ENCODE measurements around the gene CIT.
A peak's percentile ranks its signal among the peaks of the same experiment; 100 is the strongest.

CIT gene

DNA sequence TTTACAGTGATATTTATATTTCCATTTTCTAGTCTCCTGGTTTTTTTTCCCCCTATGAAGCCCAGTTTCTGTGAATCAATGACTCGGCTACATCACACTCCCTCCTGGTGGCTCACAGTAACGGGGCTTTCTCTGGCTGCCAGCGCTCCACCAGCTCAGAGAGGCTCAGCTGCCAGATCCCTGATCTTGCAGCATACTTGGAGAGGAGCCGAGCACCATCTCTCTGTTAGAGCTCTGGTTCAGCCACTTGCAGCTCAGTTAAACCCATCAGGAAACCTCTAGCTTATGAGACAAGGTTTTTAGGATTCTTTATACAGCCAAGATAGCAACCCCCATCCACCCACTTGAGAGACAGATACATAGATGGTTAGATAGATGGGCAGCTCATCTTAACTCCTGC, 74.6 kb downstream of the CIT start:
- CTCF ChIA-PET, result no interaction called here

DNA sequence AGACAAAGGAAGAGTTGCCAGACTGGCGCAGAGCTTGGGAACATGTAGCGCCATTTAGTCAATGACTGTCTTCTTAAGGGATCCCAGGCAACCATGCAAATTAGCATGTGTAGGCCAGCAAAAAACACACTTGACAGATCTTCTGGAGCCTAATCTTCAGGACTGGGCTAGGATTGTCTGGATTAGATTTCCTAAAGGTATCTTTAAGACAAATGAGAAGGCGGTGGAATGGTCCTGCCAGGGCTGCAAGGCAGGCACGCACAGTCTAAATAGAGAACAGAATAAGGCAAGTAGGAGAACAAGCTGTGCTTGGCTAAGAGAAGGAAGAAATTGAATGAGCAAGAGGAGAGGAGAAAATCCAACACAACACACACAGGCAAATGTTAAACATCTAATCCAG, 80.0 kb downstream of the CIT start:
- no peaks in the 10 kb centered on the region for H3K9me3 Mint-ChIP-seq
- no peaks in the 10 kb centered on the region for H3K27me3 Mint-ChIP-seq
- no peak overlapping the region for H3K4me3 Mint-ChIP-seq
- DNase-seq, result no peak
- CTCF ChIA-PET, result no interaction called here
- no peak overlapping the region for H3K27ac Mint-ChIP-seq
- H3K36me3 Mint-ChIP-seq, result peaks cover 23% of the 10 kb centered on the region
- H3K4me1 Mint-ChIP-seq, result no peaks in the 10 kb centered on the region

More for the DNA sequence above, 74.6 kb downstream of the CIT start:
- DNase-seq, result no peak
- no peaks in the 10 kb centered on the region for H3K27me3 Mint-ChIP-seq
- H3K27ac Mint-ChIP-seq, result no peak overlapping the region
- H3K4me1 Mint-ChIP-seq, result no peaks in the 10 kb centered on the region
- H3K36me3 Mint-ChIP-seq, result peaks cover 35% of the 10 kb centered on the region
- peaks cover 3% of the 10 kb centered on the region for H3K9me3 Mint-ChIP-seq
- H3K4me3 Mint-ChIP-seq, result no peak overlapping the region

DNA sequence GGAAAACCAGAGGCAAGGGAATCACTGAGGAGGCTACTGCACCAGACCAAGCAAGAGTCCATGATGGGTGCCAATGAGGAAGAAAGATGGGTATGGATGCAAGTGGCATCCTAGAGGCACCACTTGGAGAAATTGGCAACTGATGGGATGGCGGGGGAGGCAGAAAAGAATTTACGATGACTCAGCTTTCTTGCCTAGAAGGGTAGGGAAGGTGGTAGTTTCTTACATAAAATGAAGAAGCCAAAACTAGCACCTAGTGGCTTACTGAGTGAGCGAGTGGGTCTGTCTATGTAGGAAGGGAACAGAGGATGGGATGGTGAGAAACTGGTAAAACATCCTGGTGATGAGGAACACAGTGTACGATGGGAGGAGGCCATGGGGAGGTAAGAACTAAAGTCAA, 80.8 kb downstream of the CIT start:
- Mint-ChIP-seq H3K27me3 (no peaks in the 10 kb centered on the region), H3K4me1 (no peaks in the 10 kb centered on the region), H3K27ac (no peak overlapping the region), H3K4me3 (no peak overlapping the region), H3K9me3 (no peaks in the 10 kb centered on the region), H3K36me3 (peaks cover 23% of the 10 kb centered on the region)
- no peak for DNase-seq
- CTCF ChIA-PET, result no interaction called here

DNA sequence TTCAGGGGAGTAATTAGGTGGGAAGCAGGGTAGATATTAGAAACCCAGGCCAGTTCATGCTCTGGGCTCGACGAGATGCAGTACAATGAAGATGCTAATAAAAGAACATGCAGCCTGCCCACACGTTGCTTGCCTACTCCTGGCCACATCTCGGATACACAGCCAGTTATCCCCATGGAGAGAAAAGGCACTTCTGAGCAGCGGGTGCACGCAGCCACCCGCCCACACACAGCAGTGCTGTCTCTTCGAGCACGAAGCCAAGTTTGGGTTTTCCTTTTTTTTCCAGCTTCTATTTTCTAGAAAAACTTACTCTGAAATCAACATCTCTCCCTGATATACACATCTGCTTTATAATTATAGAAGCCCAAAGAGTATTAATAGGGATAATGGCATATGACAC, 85.7 kb downstream of the CIT start:
- H3K36me3 Mint-ChIP-seq, result peaks cover 34% of the 10 kb centered on the region
- no peaks in the 10 kb centered on the region for H3K27me3 Mint-ChIP-seq
- no peak for DNase-seq
- CTCF ChIA-PET, result no interaction called here
- H3K9me3 Mint-ChIP-seq, result no peaks in the 10 kb centered on the region
- no peak overlapping the region for H3K4me3 Mint-ChIP-seq
- H3K27ac Mint-ChIP-seq, result no peak overlapping the region
- no peaks in the 10 kb centered on the region for H3K4me1 Mint-ChIP-seq

GRCh38 chr12:119788786-119789185, 88.3 kb downstream of the CIT start:
- CTCF ChIA-PET, result no interaction called here
- no peak for DNase-seq
- Mint-ChIP-seq H3K27ac (no peak overlapping the region), H3K36me3 (peaks cover 48% of the 10 kb centered on the region), H3K9me3 (no peaks in the 10 kb centered on the region), H3K27me3 (no peaks in the 10 kb centered on the region), H3K4me3 (no peak overlapping the region), H3K4me1 (peaks cover 2% of the 10 kb centered on the region)

DNA sequence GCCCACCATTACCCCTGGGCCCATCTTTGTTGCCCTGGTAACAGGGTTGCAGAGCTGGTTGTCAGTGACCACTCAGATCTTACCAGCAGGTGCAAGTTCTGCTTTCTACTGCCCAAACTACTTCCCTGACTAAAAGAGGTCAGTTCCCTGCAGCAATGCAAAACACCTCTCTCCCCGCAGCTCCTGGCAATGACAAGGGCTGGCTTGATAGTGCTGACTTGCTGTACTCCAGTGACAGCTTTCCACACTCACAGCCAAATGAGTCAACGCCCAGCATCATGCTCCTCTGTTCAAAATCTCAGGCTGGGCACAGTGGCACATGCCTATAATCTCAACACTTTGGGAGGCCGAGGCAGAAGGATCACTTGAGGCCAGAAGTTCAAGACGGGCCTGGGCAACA, 90.6 kb downstream of the CIT start:
- Mint-ChIP-seq H3K36me3 (peaks cover 55% of the 10 kb centered on the region), H3K27ac (no peak overlapping the region), H3K9me3 (no peaks in the 10 kb centered on the region), H3K4me3 (no peak overlapping the region), H3K4me1 (peaks cover 2% of the 10 kb centered on the region), H3K27me3 (no peaks in the 10 kb centered on the region)
- DNase-seq, result no peak
- CTCF ChIA-PET, result no interaction called here

DNA sequence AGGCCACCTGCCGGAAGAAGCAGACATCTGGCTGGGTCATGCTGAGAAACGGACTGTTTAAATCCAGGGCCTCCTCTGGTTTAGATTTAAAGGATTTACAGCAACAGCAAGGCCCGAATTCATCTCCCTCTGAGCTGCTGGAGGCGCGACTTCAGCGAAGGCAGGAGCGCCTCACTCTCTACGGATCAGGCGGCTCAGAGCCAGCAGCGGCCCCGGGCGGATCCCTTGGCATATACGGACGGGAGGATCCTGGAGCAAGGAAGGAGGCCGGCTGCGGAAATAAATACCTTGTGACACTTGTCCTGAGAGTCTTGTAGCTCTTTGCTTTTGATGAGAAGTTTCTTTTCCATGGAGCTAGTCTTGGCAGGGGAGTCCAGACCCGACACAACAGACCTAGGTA, 92.4 kb downstream of the CIT start:
- H3K4me3 Mint-ChIP-seq, result no peak overlapping the region
- no peak for DNase-seq
- CTCF ChIA-PET, result interaction anchor here (0.9 kb wide), 1 partner anchor 9 kb away, joined by 3 read pairs; no protein-coding TSS in a partner anchor
- H3K9me3 Mint-ChIP-seq, result no peaks in the 10 kb centered on the region
- H3K27ac Mint-ChIP-seq, result no peak overlapping the region
- H3K27me3 Mint-ChIP-seq, result no peaks in the 10 kb centered on the region
- peaks cover 61% of the 10 kb centered on the region for H3K36me3 Mint-ChIP-seq
- peaks cover 2% of the 10 kb centered on the region for H3K4me1 Mint-ChIP-seq

GRCh38 chr12:119783787-119784186, 93.3 kb downstream of the CIT start:
- H3K27me3 Mint-ChIP-seq, result no peaks in the 10 kb centered on the region
- peaks cover 64% of the 10 kb centered on the region for H3K36me3 Mint-ChIP-seq
- no peaks in the 10 kb centered on the region for H3K9me3 Mint-ChIP-seq
- no peak for DNase-seq
- no peak overlapping the region for H3K27ac Mint-ChIP-seq
- peaks cover 2% of the 10 kb centered on the region for H3K4me1 Mint-ChIP-seq
- CTCF ChIA-PET, result no interaction called here
- no peak overlapping the region for H3K4me3 Mint-ChIP-seq

- H3K36me3 Mint-ChIP-seq, result peaks cover 69% of the 10 kb centered on the region
- no peak overlapping the region for H3K4me3 Mint-ChIP-seq
- no peak overlapping the region for H3K27ac Mint-ChIP-seq
- DNase-seq, result no peak
- H3K27me3 Mint-ChIP-seq, result no peaks in the 10 kb centered on the region
- H3K9me3 Mint-ChIP-seq, result no peaks in the 10 kb centered on the region
- H3K4me1 Mint-ChIP-seq, result peaks cover 2% of the 10 kb centered on the region
- CTCF ChIA-PET, result interaction anchor here (0.7 kb wide), 1 partner anchor 1338 kb away, joined by 4 read pairs; no protein-coding TSS in a partner anchor
Observed at GRCh38 chr12:119781804-119782203, 95.3 kb downstream of the CIT start.

DNA sequence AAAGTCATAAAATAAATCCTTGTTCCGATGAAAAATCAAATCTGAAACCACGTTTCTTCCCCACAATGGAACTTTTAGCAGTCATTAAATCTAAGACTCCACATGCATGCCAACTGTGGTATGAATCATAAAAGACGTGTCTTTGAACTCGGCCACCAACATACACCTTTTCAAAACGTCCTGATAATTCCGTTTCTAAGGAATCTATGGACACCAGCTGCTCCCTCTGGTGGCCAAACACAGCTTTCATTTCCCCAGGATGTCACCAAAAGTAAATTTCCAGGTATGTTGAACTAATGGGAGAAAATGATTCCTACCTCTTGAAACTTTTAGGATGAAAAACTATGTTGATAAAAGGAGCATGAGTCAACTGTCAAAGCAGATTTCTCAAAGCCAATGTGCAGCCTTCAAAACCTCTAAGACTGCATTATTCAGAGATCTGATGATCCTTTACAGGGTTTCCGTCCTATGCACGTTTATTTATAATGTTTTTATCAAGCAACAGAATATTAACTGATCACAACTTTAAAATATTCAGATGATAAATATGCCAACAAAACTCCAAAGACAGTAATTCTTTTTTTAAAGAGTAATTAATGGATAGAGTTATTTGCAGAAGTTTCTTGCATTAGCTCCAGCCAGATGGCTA, 96.2 kb downstream of the CIT start:
- no peak overlapping the region for H3K4me3 Mint-ChIP-seq
- H3K27ac Mint-ChIP-seq, result peak overlapping the region; percentile 60
- no peaks in the 10 kb centered on the region for H3K9me3 Mint-ChIP-seq
- CTCF ChIA-PET, result no interaction called here
- H3K27me3 Mint-ChIP-seq, result no peaks in the 10 kb centered on the region
- DNase-seq, result no peak
- H3K36me3 Mint-ChIP-seq, result peaks cover 68% of the 10 kb centered on the region
- peaks cover 2% of the 10 kb centered on the region for H3K4me1 Mint-ChIP-seq

DNA sequence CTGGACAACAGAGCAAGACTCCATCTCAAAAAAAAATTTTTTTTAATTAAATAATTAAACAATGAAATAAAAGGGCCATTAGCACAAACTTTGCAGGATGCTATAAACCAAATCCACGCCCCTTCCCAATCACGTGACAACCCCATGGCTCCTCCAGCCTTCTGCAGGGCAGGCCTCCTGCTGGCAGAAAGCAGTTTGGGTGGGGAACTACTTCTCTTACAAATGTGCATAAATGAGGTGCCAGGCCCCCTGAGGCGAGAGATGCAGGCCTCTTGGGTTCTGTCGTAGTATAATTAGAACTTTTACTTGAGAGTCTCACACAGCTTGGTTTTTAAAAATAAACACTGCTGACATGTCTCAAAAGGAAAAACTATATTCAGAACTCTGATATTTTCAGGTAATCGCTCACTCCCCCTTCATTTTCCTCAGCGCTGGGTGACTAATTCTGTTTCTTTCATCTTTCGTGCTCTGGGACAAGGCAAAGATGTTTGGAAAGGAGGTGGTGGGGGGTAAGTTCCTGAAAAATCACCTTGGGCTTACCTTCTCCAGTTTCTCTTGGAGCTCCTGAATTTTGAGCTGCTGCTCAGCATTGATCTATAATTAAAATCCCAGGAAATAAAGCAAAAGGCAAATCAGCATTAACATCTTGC, 101.7 kb downstream of the CIT start:
- CTCF ChIA-PET, result interaction anchor here (1.2 kb wide), 1 partner anchor 9 kb away, joined by 3 read pairs; no protein-coding TSS in a partner anchor
- no peak for DNase-seq
- H3K27ac Mint-ChIP-seq, result no peak overlapping the region
- no peaks in the 10 kb centered on the region for H3K9me3 Mint-ChIP-seq
- no peaks in the 10 kb centered on the region for H3K27me3 Mint-ChIP-seq
- peaks cover 60% of the 10 kb centered on the region for H3K36me3 Mint-ChIP-seq
- no peak overlapping the region for H3K4me3 Mint-ChIP-seq
- H3K4me1 Mint-ChIP-seq, result no peaks in the 10 kb centered on the region

DNA sequence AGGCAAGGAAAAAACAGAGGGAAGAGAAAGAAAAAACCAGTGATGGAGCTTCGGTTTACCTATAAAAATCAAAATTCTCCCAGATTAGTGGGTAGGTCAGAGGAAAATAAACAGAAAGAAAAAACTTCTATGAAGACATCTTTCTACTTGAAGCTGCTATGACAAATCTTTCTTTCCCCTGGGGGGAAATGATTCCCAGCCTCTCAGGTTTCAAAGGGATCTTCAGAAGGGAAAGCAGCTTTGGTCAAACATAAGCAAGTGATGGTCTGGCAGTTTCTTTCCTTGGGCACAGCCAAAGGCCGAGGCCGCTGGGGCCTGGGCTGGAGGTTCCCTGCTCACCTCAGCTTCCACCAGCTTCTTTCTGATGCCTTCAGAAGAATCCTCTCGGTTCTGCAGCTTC, 104.7 kb downstream of the CIT start:
- Mint-ChIP-seq H3K4me1 (no peaks in the 10 kb centered on the region), H3K27ac (no peak overlapping the region), H3K27me3 (no peaks in the 10 kb centered on the region), H3K9me3 (no peaks in the 10 kb centered on the region), H3K36me3 (peaks cover 58% of the 10 kb centered on the region), H3K4me3 (no peak overlapping the region)
- CTCF ChIA-PET, result no interaction called here
- no peak for DNase-seq

- Mint-ChIP-seq H3K27ac (no peak overlapping the region), H3K9me3 (no peaks in the 10 kb centered on the region), H3K36me3 (peaks cover 61% of the 10 kb centered on the region), H3K27me3 (no peaks in the 10 kb centered on the region), H3K4me3 (no peak overlapping the region), H3K4me1 (no peaks in the 10 kb centered on the region)
- CTCF ChIA-PET, result no interaction called here
- DNase-seq, result no peak
Observed at GRCh38 chr12:119770146-119770545, 107.0 kb downstream of the CIT start.

DNA sequence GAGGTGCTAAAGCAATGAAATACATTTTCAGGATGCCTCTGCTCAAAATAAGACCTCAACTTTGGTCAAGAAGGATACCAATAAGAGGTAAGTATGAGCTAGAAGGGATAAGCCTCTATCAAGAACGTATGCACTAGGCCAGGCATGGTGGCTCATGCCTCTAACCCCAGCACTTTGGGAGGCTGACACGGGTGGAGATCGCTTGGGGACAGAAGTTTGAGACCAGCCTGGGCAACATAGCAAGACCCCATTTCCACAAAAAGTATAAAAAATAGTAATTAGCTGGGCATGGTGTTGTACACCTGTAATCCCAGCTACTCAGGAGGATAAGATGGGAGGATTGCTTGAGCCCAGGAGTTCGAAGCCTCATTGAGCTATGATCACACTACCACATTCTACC, 114.5 kb downstream of the CIT start:
- Mint-ChIP-seq H3K4me3 (no peak overlapping the region), H3K27ac (no peak overlapping the region), H3K36me3 (peaks cover 73% of the 10 kb centered on the region), H3K27me3 (no peaks in the 10 kb centered on the region), H3K9me3 (no peaks in the 10 kb centered on the region), H3K4me1 (no peaks in the 10 kb centered on the region)
- DNase-seq, result no peak
- CTCF ChIA-PET, result no interaction called here

DNA sequence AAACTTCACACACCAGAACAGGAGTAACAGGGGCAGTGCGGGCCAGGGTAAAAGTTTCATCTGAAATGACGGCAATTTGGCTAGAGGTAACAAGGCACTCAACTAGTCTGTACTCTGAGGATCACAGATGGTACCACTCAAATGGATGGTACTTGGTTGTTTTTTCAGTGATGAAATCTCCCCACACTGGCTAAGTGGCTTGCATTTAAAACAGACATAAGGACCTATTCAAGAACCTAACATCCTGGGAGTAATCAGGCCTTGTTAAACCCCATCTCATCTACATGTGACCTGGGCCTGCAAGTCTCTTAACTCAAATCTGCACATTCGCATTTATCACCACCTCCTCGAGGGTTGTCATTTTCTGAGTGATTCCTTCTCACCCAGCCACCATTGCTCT, 118.4 kb downstream of the CIT start:
- Mint-ChIP-seq H3K9me3 (no peaks in the 10 kb centered on the region), H3K4me1 (no peaks in the 10 kb centered on the region), H3K27ac (no peak overlapping the region), H3K4me3 (no peak overlapping the region), H3K36me3 (peaks cover 75% of the 10 kb centered on the region), H3K27me3 (no peaks in the 10 kb centered on the region)
- CTCF ChIA-PET, result no interaction called here
- DNase-seq, result no peak
